ENCODE data around the gene CYP46A1.

Gene CYP46A1

DNA sequence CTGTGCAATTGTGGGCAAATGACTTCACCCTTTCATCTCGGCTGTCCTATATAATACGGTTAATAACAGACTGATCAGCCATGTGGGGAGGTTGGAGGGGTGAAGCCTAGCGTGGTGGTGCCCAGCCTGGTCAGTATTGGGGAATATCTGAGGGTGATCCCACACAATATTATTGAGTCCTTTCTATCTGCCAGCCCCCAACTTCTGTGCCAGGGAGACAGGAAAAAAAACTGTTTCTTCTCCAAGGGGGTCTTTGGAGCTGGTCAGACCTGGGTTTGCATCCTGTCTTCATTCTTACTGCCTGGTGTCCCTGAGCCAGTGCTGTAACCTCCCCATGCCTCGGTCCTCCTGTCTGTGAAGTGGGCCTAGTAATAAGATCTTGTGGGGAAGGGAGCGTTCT, 6.5 kb downstream of the CYP46A1 start:
- DNase-seq = no peak

- no peak for DNase-seq
Measured at GRCh38 chr14:99691111-99691885, 7.2 kb downstream of the CYP46A1 start.

- DNase-seq = no peak
Measured at GRCh38 chr14:99693918-99694317, 9.8 kb downstream of the CYP46A1 start.

DNA sequence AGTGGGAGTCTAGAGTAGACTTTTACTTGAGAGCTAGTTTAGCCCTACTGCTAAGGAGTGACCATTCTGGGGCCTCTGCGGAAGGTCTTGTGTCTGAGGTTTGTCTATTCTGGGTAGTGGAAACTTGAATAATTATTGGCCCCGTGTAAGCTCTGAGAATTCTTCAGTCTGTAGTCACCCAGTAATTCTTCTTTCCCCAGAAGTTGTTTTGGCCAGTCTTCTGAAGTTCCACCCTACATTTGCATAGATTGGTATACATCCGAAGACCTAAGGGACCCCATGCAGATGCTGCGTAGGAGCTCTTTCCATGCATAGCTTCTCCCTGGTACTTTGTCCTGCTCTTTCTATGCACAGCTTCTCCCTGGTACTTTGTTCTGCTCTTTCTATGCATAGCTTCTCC, 12.8 kb downstream of the CYP46A1 start:
- no peak for DNase-seq

DNA sequence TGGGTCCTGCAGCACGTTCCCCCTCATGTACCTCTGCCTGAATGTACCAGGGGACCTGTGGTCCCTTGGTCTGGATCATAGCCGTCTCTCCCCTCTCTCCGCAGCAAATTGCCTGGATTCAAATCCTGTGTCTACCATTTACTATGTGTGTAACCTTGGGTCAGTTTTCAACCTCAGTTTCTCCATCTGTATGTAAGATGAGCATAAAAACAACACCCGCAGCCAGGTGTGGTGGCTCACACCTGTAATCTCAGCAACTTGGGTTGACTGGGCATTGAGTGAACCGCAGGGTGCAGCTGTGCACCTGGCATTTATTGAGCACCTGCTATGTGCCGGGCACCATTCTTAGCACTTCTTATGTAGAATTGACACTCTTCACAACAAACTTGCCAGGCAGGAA, 14.1 kb downstream of the CYP46A1 start:
- DNase-seq = no peak

DNA sequence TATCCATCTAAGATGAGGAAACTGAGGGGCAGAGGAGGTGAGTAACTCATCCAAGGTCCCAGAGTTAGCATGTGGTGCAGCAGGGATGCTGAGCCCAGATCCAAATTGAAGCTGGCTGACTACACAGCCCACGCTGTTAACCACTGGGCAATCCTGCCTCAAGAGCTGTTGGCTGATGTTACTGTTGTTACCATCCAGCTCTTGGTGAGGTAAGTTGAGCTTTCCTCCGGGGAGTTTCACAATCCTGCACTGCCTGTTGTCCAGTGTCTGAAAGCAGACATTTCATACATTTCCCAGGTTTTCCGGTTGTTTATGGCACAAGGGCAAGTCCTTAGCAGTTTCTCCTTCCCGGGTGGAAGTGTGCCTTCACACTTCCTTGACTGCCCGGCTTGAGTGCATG, 14.5 kb downstream of the CYP46A1 start:
- DNase-seq = no peak

DNA sequence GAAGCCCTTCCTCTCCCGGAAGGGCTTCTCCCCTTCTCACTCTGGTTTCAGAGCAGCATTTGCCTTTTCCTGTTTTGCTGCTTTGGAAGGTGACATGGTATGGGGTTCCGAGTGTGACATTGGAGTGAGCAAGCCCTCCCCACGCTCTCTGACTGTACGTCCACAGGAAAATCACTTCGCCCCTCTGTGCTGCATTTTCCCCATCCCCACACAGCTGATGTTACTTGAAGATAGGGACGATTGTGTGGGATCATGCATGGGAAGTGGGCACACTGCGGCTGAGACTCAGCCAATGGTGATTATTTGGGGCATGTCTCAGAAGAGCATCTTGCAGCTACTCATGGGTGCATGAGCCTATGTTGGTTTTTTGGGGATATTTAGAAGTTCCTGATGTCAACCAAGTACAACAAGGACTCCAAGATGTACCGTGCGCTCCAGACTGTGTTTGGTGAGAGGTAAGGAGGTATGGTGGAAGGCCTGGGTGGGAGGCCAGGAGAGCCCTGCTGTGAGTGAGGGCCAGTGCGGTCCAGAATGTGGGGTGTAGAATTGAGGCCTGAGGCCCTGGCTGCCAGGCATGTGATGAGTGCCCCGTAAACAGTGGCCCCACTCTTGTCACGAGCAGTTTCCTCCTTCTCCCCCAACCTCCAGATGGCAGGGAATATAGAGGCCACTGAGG, 15.1 kb downstream of the CYP46A1 start:
- no peak for DNase-seq

- DNase-seq = no peak
Measured at GRCh38 chr14:99699861-99700260, 15.8 kb downstream of the CYP46A1 start.

DNA sequence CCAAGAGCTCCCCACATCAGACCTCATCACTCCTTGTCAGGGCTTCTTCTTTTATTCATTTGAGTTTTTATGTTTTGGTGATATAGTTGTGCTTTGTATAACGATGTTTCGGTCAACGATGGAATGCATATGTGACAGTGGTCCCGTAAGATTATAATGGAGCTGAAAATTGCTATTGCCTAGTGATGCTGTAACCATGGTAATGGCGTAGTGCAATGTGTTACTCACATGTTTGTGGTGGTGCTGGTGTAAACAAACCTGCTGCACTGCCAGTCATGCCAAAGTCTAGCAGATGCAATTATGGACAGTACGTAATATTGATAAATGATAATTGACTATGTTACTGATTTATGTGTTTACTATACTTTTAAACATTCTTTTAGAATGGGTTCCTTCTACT, 16.3 kb downstream of the CYP46A1 start:
- no peak for DNase-seq

GRCh38 chr14:99701260-99701659, 17.2 kb downstream of the CYP46A1 start:
- no peak for DNase-seq

- no peak for DNase-seq
Measured at GRCh38 chr14:99702115-99702514, 18.0 kb downstream of the CYP46A1 start.

GRCh38 chr14:99703381-99703780, 19.3 kb downstream of the CYP46A1 start:
- no peak for DNase-seq

- no peak for DNase-seq
Measured at GRCh38 chr14:99704037-99704436, 19.9 kb downstream of the CYP46A1 start.

DNA sequence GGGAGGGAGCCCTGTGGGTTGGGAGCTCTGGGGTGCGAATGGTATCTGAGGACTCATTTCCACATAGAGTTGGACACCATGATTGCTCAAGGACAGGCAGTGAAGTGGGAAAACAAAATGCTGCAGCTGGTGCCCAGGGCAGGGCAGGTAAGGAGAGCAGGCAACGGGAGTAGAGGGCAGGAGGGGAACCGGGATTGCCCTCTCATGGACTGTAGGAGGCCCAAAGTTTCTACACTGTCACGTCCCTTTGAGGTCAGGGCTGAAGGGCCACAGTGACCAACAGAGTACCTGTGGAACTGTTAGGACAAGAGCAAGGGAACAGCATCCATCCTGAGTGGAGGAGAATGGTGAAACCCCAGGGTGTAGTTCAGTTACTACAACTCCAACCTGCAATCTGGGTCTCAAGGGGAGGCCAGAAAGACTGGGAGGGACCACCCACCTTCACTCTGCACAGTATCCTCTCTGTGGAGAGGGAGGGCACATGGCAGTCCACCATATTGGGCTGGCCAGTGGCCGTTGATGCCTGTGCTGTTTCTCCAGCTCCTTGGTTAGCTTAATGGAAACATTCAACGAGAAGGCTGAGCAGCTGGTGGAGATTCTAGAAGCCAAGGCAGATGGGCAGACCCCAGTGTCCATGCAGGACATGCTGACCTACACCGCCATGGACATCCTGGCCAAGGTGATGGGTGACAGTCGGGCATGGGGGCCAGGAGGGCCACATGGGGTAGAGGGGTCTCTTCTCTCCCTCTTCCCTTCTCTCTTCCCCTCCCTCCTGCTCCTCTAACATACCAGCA, 22.2 kb downstream of the CYP46A1 start:
- DNase-seq = no peak

DNA sequence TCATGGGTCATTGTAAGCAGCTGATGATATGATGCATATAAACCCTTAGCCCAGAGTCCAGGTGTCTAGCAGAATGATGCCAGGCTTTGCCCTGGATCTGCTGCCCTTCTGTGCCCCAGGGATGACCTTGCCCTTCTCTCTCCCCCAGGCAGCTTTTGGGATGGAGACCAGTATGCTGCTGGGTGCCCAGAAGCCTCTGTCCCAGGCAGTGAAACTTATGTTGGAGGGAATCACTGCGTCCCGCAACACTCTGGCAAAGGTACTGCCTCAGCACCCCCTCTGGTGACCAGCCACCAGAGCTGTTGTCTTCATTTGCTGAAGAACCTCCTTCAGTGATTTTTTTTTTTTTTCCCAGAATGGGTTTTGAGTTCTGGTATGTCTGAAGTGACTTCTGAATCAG, 23.3 kb downstream of the CYP46A1 start:
- DNase-seq = no peak

DNA sequence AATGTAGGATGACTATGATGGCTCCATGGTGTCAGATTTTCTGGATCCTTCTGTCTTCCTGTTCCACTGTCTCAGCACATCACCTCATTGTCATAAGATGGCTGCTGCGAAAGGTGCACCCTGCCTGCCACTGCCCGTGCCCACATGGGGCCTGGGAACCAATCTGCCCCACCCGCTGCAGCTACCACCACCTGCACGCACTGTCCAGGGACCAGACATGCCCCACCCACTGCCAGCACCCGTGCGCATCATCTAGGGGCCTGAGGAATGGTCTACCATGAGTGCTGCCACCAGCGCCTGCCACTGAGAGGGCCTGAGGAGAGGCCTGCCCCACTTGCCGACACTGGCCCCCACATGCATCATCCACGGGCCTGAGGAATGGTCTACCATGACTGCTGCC, 23.8 kb downstream of the CYP46A1 start:
- DNase-seq = no peak

DNA sequence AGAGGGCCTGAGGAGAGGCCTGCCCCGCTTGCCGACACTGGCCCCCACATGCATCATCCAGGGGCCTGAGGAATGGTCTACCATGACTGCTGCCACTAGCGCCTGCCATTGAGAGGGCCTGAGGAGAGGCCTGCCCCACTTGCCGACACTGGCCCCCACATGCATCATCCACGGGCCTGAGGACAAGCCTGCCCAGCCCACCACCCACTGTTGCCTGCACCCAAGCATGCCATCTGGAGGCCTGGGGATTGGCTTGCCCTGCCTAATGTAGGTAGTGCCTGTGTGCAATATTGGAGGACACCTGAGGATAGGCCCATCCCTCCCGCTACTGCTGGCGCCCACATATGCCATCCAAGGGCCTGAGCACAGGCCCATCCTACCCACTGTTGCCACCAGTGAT, 24.4 kb downstream of the CYP46A1 start:
- DNase-seq = no peak

GRCh38 chr14:99713972-99714371, 29.9 kb downstream of the CYP46A1 start:
- DNase-seq = no peak

- no peak for DNase-seq
Measured at GRCh38 chr14:99715266-99716000, 31.3 kb downstream of the CYP46A1 start.

- no peak for DNase-seq
Measured at GRCh38 chr14:99716091-99716849, 32.2 kb downstream of the CYP46A1 start.

DNA sequence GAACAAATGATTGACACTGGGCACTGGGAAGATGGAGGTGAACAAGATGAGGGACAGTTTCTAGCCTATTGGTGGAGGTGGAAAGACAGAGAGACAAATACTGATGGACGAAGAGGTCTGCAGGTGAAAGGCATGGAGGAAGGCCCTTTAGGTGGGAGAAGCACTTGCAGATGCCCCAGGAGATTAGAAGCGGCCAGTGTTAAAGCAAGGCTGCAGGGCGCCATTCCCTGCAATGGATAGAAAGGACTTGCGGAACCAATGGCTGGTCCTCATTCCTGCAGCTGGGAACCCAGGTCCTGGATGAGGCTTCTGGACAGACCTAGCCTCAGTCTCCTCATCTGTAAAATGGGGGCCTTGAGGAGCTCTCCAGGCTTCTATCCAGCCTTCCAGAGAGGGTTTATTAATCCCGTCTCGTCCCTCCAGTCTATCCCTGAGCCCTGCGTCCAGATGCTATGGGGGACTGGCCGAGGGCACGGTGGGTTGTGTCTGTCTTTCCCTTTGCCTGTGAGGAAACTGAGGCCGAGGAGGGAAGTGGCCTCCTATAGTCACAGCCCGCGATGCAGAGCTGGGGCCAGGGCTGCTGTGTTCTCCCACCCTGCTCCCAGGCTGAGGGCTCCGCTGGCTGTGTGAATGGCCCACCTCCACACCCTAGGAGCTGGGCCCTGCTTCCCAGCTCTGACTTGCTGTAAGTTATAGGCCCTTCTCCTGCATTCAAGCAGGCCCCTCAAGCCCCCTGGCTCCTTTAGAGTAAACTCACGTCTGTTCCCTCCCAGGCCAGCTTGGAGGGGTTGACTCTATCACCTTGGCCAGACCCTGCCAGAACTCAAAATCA, 33.0 kb downstream of the CYP46A1 start:
- DNase-seq = no peak

DNA sequence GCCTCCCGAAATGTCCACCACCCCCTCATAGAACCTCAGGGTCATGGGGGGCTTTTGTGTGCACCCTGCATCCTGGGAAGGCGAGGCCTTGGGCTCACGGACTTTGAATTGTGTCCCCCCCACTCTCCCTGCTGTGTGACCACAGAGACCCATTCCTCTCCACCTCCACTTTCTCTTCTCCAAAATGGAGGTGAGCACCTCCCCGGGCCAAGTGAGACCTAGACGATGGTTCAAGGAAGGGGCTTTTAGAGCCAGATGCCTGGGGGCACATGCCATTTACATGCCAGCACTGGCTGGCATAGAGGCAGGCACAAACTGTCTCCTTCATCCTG, 33.5 kb downstream of the CYP46A1 start:
- DNase-seq = no peak
